ENCODE data around the gene NEMF. TPM values are rescaled to one million over a fixed set of nuclear protein-coding genes. Genes with fewer than 3 reads are reported as not detected.
"Not testable (repeated sequence)": the region's sequence is repeated elsewhere in the genome, so short reads cannot be mapped to it uniquely, and the experiment has no call there.

Gene NEMF
- total RNA-seq, 4 donors from 2014 or later = 43.6 to 91.3 (median 68.6) TPM

GRCh38 chr14:49897414-49897813, 44.8 kb upstream of the NEMF start:
- peak overlapping the region in 2 of 4 donors; percentile 4 to 9 for H3K27ac ChIP-seq
- no peak overlapping the region for H3K4me3 ChIP-seq
- H3K4me1 ChIP-seq = peaks cover 0 to 55% (median 24%) of the 10 kb centered on the region in 3 donors
- no peaks in the 10 kb centered on the region for H3K36me3 ChIP-seq
- no peaks in the 10 kb centered on the region for H3K27me3 ChIP-seq
- ATAC-seq = no peak
- H3K9me3 ChIP-seq = no peaks in the 10 kb centered on the region
- TF ChIP-seq POLR2A (IDR thresholded peaks at IDR 0.05) (no peak), CTCF (IDR thresholded peaks at IDR 0.05) (no peak), EP300 (IDR thresholded peaks at IDR 0.05) (no peak)
- 20 to 50% methylated on average over 1 of the region's 1 CpG for WGBS, 2 donors (ENCODE audit: low coverage in 1 of 2)

GRCh38 chr14:49896966-49897365, 44.4 kb upstream of the NEMF start:
- 20 to 52% methylated on average over 5 of the region's 5 CpGs for WGBS, 2 donors (ENCODE audit: low coverage in 1 of 2)
- H3K4me3 ChIP-seq = peak overlapping the region; percentile 4 to 99
- peaks cover 0 to 58% (median 25%) of the 10 kb centered on the region in 3 donors for H3K4me1 ChIP-seq

GRCh38 chr14:49896272-49896671, 43.7 kb upstream of the NEMF start:
- Histone ChIP-seq H3K4me1 (peaks cover 0 to 64% (median 30%) of the 10 kb centered on the region in 3 donors), H3K27ac (peak overlapping the region in 2 of 4 donors; percentile 46 to 100), H3K4me3 (peak overlapping the region in 1 of 2 donors; percentile 99)
- not testable (repeated sequence) for H3K36me3 ChIP-seq, H3K27me3 ChIP-seq, H3K9me3 ChIP-seq, ATAC-seq

More at GRCh38 chr14:49896966-49897365, 44.4 kb upstream of the NEMF start:
- Histone ChIP-seq H3K27ac (peak overlapping the region in 2 of 4 donors; percentile 4 to 9), H3K36me3 (no peaks in the 10 kb centered on the region), H3K9me3 (no peaks in the 10 kb centered on the region), H3K27me3 (no peaks in the 10 kb centered on the region)
- no peak for ATAC-seq
- TF ChIP-seq POLR2AphosphoS5 (IDR thresholded peaks at IDR 0.05) = no peak
- TF ChIP-seq EP300 (IDR thresholded peaks at IDR 0.05) = no peak
- TF ChIP-seq CTCF (IDR thresholded peaks at IDR 0.05) = no peak
- TF ChIP-seq POLR2A (IDR thresholded peaks at IDR 0.05) = no peak

- no peak for TF ChIP-seq EP300 (IDR thresholded peaks at IDR 0.05)
- no peak for TF ChIP-seq CTCF (IDR thresholded peaks at IDR 0.05)
- no peak for TF ChIP-seq POLR2A (IDR thresholded peaks at IDR 0.05)
- no peak for TF ChIP-seq POLR2AphosphoS5 (IDR thresholded peaks at IDR 0.05)
- 25 to 29% methylated on average over 4 of the region's 4 CpGs for WGBS, 2 donors (ENCODE audit: low coverage in 1 of 2)
Observed at GRCh38 chr14:49895480-49895879, 42.9 kb upstream of the NEMF start.

GRCh38 chr14:49894214-49895107, 41.9 kb upstream of the NEMF start:
- H3K9me3 ChIP-seq, ATAC-seq, H3K27me3 ChIP-seq, H3K36me3 ChIP-seq: not testable (repeated sequence)
- peak overlapping the region; percentile 99 to 100 (median 100) for H3K27ac ChIP-seq
- peak overlapping the region; percentile 97 to 99 for H3K4me3 ChIP-seq
- 1 to 19% methylated on average over 5 to 7 of the region's 8 CpGs for WGBS, 2 donors (ENCODE audit: low coverage in 1 of 2)
- peaks cover 0 to 64% (median 30%) of the 10 kb centered on the region in 3 donors for H3K4me1 ChIP-seq

More at GRCh38 chr14:49895480-49895879, 42.9 kb upstream of the NEMF start:
- Histone ChIP-seq H3K4me3 (peak overlapping the region; percentile 14 to 99), H3K27me3 (no peaks in the 10 kb centered on the region), H3K4me1 (peaks cover 0 to 64% (median 30%) of the 10 kb centered on the region in 3 donors), H3K36me3 (no peaks in the 10 kb centered on the region), H3K9me3 (no peaks in the 10 kb centered on the region), H3K27ac (peak overlapping the region in 3 of 4 donors; percentile 12 to 100 (median 46))
- ATAC-seq = no peak

Data from gastroesophageal sphincter (tissue), 4 donors.